Midbrain (tissue), 1 donor: ENCODE data around the gene POTEE.
"Not testable (repeated sequence)": the region's sequence is repeated elsewhere in the genome, so short reads cannot be mapped to it uniquely, and the experiment has no call there.

Source experiments
- DNase-seq: peaks from one replicate; lab custom pipeline; 2025; lab: John Stamatoyannopoulos, UW

Gene POTEE

DNA sequence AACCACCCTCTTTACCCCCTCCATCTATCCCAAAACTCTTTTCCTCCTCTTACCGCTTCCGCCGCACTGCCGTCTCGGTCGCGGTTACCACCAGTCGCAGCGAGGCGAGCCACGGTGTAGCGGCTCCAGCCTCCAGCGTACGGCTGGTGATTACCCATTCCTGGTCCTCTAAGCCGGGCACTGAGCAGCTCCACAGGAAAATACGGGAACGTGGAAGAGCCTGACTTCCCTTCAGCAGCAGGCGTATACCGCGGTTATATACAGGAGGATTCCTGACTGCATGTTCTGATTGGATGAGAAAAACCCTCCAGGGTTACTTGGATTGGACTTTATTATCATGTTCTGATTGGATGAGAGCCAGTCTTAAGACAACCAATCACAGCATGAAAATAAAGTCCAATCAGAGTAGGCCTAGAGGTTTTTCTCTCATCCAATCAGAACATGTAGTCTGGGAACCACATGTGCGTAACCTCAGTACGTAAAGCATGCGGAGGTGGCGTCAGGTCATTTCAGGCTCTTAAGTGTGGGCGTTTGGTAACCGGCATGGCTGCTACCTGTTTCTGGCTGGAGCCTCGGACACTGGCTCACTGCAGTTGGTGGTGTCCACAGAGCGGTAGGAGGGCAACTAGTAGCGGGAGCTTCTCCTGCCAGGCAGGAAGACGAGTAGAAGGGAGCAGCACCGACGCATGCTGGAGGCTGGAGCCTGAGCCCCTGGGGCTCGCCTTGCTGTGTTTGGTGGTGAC, at the start of gene POTEE:
POTEE (plus strand) TSS at position 507 of the 743 bp plus-strand sequence. CDS start 8,867 bp downstream, outside the sequence.
- DNase-seq, result not testable (repeated sequence)

- DNase-seq, result not testable (repeated sequence)
Observed at GRCh38 chr2:131165562-131165961, 43.8 kb upstream of the POTEE start.

DNA sequence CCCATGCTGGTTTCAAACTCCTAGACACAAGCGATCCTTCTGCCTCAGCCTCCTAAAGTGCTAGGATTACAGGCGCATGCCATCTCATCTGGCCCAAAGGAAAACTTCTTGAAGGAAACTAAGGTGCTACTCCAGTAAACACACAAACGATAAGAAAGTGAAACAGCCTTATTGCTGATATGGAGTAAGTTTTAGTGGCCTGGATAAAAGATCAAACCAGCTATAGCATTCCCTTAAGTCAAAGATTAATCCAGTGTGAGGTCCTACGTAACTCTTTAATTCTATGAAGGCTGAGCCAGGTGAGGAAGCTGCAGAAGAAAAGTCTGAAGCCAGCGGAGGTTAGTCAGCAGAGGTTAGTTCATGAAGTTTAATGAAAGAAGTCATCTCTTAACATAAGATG, 40.8 kb upstream of the POTEE start:
- no peak for DNase-seq

- not testable (repeated sequence) for DNase-seq
Observed at GRCh38 chr2:131178050-131178449, 31.3 kb upstream of the POTEE start.

GRCh38 chr2:131178721-131179418, 30.5 kb upstream of the POTEE start:
- not testable (repeated sequence) for DNase-seq

DNA sequence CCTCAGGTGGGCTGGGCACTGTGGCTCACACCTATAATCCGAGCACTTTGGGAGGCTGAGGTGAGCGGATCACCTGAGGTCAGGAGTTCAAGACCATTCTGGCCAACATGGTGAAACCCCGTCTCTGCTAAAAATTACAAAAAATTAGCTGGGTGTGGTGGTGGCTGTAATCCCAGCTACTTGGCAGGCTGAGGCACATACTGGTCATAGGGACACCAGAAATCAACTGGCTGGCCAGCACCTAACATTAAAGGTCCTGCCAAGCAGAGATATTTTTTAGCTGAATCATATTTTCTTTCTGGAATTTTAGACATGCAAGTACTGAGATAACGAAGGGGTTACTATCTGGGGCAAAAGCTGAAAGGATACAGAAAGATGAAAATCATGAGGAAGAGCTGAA, 27.9 kb upstream of the POTEE start:
- DNase-seq, result not testable (repeated sequence)

DNA sequence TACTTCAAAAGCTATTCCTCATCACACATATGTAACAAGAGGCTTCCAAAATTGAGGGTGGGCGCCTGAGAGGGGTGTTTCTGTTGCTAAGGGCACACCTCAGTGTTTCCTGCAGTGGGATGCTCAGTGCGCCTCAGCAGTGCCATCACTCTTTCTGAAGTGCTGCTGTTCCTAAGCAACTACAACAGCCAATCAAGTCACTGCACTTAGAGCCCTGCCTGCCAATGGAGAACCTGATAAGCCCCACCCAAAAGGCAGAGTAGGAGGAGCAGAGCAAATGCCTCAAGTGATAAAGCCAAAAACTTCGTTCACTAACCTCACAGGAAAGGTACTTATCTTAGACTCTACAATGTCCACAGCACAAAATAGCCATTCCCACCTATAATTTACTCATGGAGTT, 15.9 kb upstream of the POTEE start:
- not testable (repeated sequence) for DNase-seq

DNA sequence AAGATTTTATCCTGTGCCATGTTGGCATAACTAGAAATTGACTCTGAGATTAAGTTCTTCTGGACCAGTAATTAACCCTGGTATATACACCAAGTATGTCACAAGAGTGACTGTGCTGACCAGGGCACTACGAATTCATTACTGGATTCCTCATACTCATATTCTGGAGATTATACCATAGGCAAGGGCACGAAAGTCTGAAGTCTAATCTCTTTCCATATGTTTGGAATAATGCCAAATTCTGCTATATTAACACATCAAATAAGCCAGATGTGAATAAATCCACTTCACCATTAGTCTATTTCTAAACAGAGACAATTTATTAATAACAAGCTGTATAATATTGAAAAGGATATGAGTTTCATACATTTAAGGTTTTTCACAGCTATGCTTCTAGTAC, 13.2 kb upstream of the POTEE start:
- DNase-seq, result not testable (repeated sequence)

DNA sequence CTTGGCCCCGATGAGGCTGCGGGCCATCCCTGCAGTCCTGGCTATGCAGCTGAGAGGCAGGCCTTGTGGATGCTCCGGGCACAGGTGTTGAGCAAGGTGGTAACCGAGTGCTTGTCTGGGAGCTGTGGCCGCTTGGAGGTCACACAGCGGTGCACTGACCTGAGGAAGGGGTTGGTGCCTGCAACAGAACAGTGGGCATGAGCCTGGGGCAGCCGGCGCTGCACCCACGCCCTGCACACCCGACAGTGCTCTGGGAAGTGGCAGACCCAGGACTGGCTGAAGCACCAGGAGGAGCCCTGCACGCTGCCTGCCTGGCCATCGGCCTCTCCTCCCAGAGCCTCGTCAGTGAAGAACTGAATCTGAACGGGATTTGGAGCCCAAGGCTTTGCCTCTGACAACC, 8.2 kb upstream of the POTEE start:
- no peak for DNase-seq

- not testable (repeated sequence) for DNase-seq
Observed at GRCh38 chr2:131207839-131208238, 1.5 kb upstream of the POTEE start.

DNA sequence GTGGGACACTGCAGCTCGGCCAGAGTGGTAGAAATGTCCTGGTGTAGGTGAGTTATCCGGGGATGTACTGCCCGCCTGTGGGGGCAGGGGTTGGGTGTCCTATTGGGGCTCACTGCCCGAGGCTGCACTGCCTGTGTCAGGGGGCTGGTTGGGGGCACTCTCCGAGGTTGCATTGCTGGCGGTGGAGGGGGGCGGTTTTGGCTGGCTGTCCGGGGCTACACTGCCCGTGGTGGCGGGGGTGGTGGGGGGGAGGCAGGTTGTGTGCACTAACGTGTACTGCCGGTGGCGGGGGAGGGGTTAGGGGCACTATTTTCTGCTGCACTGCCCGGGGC, 403 bp downstream of the POTEE start:
- DNase-seq, result not testable (repeated sequence)

DNA sequence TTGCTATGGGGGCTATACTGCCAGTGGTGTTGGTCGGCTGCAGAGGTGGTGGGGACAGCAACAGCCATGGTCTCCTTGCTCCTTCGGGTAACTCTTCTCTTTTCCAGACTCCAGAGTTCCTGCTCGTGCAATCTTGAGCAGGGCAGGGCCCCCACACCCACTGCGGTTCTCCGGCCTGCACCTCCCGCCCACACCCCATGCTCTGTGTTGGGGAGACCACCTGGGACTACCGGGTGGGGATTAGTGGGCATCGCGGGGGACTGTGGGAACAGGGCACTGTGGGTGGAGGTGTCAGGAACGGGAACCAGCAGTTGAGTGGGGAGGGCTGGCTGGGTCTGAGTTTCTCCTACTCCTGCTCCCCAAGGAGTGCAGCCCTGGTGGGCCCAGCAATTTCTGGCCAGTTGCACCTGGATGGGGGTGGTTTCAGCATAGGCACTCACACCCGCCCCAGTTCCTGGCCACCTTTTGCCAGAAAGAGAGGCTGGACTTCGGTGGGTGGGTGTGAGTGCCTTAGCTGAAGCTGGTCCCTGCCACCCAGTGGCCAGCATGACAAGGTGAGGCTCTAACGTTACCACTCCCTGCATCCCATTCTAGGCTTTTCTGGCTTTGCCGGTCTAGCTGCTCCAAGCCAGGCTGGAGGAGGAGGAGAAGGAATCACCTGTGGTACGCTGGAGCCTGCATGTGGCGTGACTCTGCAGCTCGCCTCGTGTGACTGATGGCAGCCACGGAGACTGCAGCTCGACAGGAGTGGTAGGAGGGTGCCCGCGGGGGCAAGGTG, 1.3 kb downstream of the POTEE start:
- not testable (repeated sequence) for DNase-seq

DNA sequence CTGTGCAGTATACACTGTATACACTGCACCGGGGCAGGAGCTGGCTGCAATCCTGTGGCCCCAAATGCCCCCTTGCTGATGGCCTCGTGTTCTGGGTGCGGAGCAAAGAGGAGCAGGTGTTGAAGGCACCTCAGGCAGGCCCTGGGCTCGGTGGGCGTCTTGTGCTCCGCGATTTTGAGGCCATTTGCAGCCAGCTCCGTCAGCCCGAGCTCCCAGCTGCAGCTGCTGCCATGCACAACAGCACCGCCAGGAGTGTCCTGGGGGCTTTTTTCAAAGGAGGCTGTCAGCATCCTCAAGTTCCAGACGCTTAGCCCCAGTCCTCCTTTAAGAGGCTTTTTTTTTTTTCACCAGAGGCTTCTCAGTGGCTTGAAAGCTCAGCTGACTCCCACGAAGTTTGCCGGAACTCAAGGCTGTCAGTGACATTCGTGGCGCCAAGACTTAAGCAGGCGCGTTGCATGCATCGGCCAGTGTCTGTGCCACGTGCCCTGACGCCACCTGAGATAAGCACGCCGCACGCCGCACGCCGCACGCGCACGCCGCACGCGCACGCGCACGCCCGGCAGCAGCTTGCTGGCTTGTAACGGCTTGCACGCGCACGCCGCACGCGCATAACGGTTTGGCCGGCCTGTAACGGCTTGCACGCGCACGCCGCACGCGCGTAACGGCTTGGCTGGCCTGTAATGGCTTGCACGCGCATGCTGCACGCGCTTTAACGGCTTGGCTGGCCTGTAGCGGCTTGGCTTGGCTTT, 8.1 kb downstream of the POTEE start:
- not testable (repeated sequence) for DNase-seq

DNA sequence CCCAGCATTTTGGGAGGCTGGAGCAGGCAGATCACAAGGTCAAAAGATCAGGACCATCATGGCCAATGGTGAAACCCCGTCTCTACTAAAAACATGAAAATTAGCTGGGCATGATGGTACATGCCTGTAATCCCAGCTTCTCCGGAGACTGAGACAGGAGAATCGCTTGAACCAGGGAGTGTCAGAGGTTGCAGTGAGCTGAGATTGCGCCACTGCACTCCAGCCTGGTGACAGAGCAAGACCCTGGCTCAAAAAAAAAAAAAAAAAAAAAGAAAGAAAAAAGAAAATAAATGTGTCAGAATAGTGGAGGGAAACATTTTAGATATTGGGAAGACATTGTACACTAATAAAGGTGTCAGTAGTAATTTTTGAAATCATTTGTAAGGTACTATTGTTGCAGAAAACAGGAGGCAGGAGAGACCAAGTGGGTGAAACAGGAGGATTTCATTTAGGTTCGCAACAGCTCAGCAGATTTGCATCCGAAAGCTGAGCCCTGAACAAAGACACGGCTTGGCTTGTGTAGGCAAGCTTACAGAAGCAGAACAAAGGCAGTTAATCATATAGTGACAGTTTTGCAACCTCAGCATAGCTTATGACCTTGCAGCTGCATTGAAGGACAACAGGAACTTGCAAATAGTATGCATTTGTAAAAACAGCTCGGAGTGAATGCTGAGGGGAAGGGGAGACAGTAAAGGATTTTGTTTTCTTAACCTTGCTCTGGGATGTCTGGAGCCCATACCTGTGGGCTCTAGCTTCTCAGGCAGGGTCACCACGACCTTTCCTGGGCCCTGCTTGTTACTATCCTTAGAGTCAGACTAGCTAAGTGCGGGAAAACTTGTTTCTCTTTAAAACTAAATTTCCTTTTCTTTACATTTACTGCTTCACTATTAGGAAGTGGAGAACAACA, 26.5 kb downstream of the POTEE start:
- DNase-seq, result not testable (repeated sequence)
